SW 1271 (cell line): Measurements from ENCODE around the gene LGI2.
"Not testable (repeated sequence)": the region's sequence is repeated elsewhere in the genome, so short reads cannot be mapped to it uniquely, and the experiment has no call there.

ENCODE experiments used
- DNase-seq, 2 experiments: peaks; one replicate each; lab custom pipeline; 2025; lab: John Stamatoyannopoulos, UW

LGI2 gene

GRCh38 chr4:25030277-25031076 is at the start of gene LGI2:
LGI2 (minus strand) TSS chr4:25030946; CDS start chr4:25030693, 253 bp downstream.
- no peak for DNase-seq

- DNase-seq = no peak
Observed at GRCh38 chr4:25078523-25078922, 47.8 kb upstream of the LGI2 start.

DNA sequence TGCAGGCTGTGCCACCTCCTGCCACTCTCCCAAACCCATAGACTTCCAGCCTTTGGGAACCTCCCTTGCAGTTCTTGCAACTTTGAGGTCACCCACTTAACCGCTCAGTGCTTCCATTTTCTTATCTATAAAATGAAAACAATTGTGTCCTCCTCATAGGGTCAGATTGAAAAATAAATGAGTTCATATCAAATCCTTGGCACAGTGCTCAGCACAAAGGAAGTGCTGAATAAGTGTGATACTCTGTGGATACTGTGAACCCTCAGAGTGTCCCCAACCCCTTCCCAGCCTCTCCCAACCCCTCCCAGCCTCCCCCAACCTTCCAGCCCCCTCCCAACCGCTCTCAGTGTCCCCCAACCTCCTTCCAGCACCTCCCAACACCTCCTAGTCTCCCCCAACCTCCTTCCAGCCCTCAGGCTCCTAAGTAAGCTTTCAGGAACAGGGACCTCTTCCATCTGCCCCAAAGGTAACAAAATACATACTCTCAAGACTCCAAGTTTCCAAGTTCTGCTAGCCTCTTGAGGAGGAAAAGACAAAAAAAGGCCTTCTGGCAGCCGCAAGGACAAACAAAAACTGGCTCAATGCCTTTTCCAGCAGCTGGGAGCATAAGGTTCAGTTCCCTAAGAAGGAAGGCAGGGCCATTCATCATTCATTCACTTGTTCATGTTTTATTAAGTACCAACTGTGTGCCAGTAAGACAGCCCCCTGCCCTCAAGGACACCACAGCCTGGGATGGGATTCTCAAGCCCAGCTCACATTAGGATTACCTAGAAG is 46.1 kb upstream of the LGI2 start:
- DNase-seq = no peak

DNA sequence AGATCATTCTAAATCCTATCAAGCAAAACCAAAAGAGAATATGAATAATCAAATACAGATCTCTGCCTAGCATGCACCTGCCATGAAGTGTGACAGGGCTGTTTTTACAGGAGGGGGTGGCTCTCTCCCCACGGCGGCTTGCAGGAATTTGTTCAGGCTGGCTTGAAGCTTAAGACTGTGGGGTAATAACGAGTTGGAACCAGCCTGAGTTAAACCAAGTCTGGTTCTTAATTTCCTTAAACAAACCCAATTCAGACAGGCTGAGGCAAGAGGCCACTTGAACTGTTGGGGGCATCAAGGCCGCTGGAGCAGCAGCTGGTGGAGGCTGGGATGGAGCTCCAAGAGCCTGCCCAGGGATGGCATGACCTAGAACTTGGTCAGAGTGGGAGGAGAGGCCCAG is 45.1 kb upstream of the LGI2 start:
- DNase-seq = no peak

GRCh38 chr4:25075129-25075528 is 44.4 kb upstream of the LGI2 start:
- no peak for DNase-seq

GRCh38 chr4:25070545-25070944 is 39.8 kb upstream of the LGI2 start:
- no peak for DNase-seq

- no peak for DNase-seq
Observed at GRCh38 chr4:25069014-25069413, 38.3 kb upstream of the LGI2 start.

GRCh38 chr4:25068386-25068785 is 37.6 kb upstream of the LGI2 start:
- no peak for DNase-seq

DNA sequence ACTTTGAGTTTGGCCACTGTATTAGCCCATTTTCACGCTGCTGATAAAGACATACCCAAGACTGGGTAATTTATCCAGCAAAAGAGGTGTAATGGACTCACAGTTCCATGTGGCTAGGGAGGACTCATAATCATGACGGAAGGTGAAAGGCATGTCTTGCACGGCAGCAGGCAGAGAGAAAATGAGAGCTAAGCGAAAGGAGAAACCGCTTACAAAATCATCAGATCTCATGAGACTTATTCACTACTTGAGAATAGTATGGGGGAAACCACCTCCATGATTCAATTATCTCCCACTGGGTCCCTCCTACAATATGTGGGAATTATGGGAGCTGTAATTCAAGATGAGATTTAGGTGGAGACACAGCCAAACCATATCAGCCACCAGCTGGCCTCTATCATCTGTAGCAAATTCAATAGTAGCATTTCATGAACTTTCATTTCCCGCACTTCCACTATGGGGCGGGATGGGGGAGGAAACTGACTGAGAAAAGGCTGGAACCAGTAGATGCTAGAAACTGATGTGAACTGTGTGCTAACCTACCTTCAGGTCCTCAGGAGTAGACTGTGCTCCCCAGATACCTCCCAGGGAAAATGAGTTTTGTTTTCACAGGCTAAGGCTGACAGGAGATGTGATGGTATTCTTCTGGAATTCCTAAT is 35.3 kb upstream of the LGI2 start:
- DNase-seq = no peak

GRCh38 chr4:25065431-25065858 is 34.7 kb upstream of the LGI2 start:
- DNase-seq = no peak

DNA sequence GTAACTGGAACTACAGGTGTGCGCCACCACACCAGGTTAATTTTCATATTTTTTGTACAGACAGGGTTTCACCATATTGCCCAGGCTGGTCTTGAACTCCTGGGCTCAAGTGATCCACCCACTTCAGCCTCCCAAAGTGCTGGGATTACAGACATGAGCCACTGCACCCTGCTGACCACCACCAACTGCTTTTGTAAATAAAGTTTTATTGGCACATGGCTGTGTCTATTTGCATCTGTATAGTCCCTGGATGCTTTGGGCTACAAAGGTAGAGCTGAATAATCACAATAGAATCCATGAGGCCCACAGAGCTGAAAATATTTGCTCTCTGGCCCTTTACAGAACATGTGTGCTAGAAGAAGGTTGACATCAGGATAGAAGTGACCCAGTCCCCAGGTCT is 33.7 kb upstream of the LGI2 start:
- not testable (repeated sequence) for DNase-seq

DNA sequence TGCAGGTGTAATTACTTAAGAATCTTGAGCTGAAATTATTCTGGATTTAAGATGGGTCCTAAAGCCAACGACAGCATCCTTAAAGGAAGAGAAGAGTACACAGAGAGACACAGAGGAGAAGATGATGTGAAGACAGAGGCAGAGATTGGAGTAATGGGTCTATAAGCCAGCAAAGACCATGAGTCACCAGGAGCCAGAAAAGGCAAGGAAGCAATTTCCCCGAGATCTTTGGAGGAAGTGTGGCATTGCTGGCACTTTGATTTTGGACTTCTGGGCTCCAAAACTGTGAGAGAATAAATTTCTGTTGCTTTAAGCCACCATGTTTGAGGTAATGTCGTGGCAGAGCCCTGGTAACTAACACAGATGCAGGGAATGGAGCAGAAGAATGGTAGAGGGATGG is 32.4 kb upstream of the LGI2 start:
- DNase-seq = no peak

DNA sequence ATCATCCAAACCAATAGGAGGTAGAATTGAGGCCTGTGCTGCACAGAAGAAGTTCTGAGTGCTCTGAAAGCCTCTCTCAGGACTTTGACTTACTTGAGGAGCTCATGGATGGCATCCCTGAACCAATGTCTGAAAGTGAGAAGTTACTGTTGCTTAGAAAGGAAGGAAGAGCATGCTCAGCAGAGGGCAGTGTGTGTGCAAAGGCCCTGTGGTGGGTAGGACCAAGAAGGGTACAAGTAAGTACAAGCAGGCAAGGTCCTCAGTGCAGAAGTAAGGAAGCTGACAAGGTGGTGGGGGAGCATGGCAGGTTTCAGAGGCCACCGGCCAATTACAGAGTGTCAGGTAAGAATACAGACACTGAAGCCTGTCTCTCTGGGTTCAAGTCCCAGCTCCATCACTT is 31.4 kb upstream of the LGI2 start:
- no peak for DNase-seq

DNA sequence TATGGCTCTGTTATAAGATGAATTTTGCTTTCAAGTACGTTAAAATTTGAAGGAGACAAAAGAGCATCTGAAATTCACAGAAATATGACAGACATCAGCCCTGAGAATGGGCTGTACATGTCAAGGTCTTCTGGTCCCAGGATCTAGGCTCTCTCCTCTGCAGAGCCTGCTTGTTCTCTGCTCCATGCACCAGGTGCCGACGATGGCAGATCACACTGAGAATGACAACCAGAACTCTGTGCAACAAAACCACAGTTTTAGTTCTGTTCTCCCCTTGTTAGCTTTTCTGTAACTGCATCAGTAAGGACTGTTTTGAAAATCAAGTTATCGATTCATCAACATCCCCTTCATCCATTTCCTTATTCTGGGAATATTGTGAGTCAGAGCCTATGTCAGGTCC is 30.9 kb upstream of the LGI2 start:
- no peak for DNase-seq

- no peak for DNase-seq
Observed at GRCh38 chr4:25060963-25061340, 30.2 kb upstream of the LGI2 start.

- DNase-seq = no peak
Observed at GRCh38 chr4:25060241-25060962, 29.7 kb upstream of the LGI2 start.

GRCh38 chr4:25059791-25060190 is 29.0 kb upstream of the LGI2 start:
- no peak for DNase-seq

- no peak for DNase-seq
Observed at GRCh38 chr4:25058796-25059195, 28.1 kb upstream of the LGI2 start.

DNA sequence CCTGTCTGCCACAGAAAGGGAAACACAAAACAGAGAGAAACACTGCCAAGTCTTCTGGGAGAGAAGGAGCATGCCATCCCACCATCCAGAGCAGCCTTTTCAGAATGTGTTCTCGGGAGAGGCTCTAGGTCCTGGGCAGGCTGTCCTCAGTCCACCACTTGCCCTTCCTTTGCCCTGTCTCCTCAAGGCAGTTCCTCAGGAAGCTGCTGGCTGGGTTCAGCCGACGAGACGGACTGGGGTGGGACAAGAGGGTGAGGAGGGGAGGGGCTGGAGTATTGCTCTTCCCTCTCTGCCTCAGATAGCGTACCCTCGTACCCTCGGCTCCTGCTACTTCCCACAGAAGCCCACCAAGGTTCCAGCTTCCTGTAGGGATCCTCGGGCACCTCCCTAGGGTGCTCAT is 26.6 kb upstream of the LGI2 start:
- no peak for DNase-seq

GRCh38 chr4:25052037-25052436 is 21.3 kb upstream of the LGI2 start:
- DNase-seq = not testable (repeated sequence)

- no peak for DNase-seq
Observed at GRCh38 chr4:25051534-25051933, 20.8 kb upstream of the LGI2 start.

- DNase-seq = no peak
Observed at GRCh38 chr4:25050370-25051078, 19.8 kb upstream of the LGI2 start.
